Measurements from ENCODE around the gene SERPINE1.
A peak's percentile ranks its signal among the peaks of the same experiment; 100 is the strongest.

Gene SERPINE1

GRCh38 chr7:101077303-101078086, 49.4 kb upstream of the SERPINE1 start (continued):
- TF ChIP-seq ZNF670 (tag by site-specific recombination; IDR thresholded peaks at IDR 0.05; ENCODE audit: low read depth): no peak

GRCh38 chr7:101081432-101081831, 45.5 kb upstream of the SERPINE1 start:
- no peak overlapping the region for H3K27ac ChIP-seq (ENCODE audit: extremely low read depth, low read depth, low read length)
- no peak for TF ChIP-seq ZNF280C (tag by site-specific recombination; IDR thresholded peaks at IDR 0.05)
- TF ChIP-seq KLF7 (tag by site-specific recombination; IDR thresholded peaks at IDR 0.05; ENCODE audit: borderline replicate concordance): no peak
- TF ChIP-seq ZSCAN5A (tag by site-specific recombination; IDR thresholded peaks at IDR 0.05): no peak
- TF ChIP-seq TCF7L2 (IDR thresholded peaks at IDR 0.05; ENCODE audit: borderline replicate concordance, low read depth, low read length): no peak
- TF ChIP-seq ZBTB49 (tag by site-specific recombination; IDR thresholded peaks at IDR 0.05; ENCODE audit: low read depth): no peak
- no peak for TF ChIP-seq ZNF274 (IDR thresholded peaks at IDR 0.05; ENCODE audit: low read length)
- TF ChIP-seq ZNF274 (tag by site-specific recombination; IDR thresholded peaks at IDR 0.05; ENCODE audit: borderline replicate concordance): no peak
- no peak for TF ChIP-seq SCRT1 (tag by site-specific recombination; IDR thresholded peaks at IDR 0.05; ENCODE audit: borderline replicate concordance)
- TF ChIP-seq ZNF37A (tag by site-specific recombination; IDR thresholded peaks at IDR 0.05): no peak
- TF ChIP-seq ZNF514 (tag by site-specific recombination; IDR thresholded peaks at IDR 0.05): no peak
- no peak for TF ChIP-seq ZNF561 (tag by site-specific recombination; IDR thresholded peaks at IDR 0.05; ENCODE audit: borderline replicate concordance)
- no peak for TF ChIP-seq ZNF623 (tag by site-specific recombination; IDR thresholded peaks at IDR 0.05)
- no peak for TF ChIP-seq KLF17 (tag by site-specific recombination; IDR thresholded peaks at IDR 0.05)
- no peaks in the 10 kb centered on the region for H3K36me3 ChIP-seq (ENCODE audit: control insufficient read depth in 2 of 2, insufficient read depth in 1 of 2, low read length in 2 of 2)
- no peaks in the 10 kb centered on the region for H3K9me3 ChIP-seq (ENCODE audit: control insufficient read depth, insufficient read depth, low read depth, low read length)
- ChIA-PET POLR2A (interaction anchor here (0.5 kb wide), 1 partner anchor 114 kb away, joined by 4 read pairs; no protein-coding TSS in a partner anchor), CTCF (interaction anchor here (0.6 to 1.4 kb wide), 3 partner anchors 22 to 201 kb away, joined by 3 to 4 read pairs (median 3); no protein-coding TSS in a partner anchor)
- H3K4me1 ChIP-seq (ENCODE audit: control insufficient read depth, insufficient read depth, low read length): 0 out of 2 replicates have a peak, but pooled peaks cover 2% of the 10 kb centered on the region
- H3K4me3 ChIP-seq (ENCODE audit: low read depth, low read length): no peak overlapping the region

GRCh38 chr7:101084865-101085161, 42.1 kb upstream of the SERPINE1 start:
- Histone ChIP-seq H3K27ac (ENCODE audit: extremely low read depth, low read depth, low read length) (peak overlapping the region; percentile 48; the same call in 1 of the 2 replicates), H3K9me3 (ENCODE audit: control insufficient read depth, insufficient read depth, low read depth, low read length) (no peaks in the 10 kb centered on the region), H3K4me1 (ENCODE audit: control insufficient read depth, insufficient read depth, low read length) (0 out of 2 replicates have a peak, but pooled peaks cover 2% of the 10 kb centered on the region), H3K4me3 (ENCODE audit: low read depth, low read length) (no peak overlapping the region), H3K36me3 (ENCODE audit: control insufficient read depth in 2 of 2, insufficient read depth in 1 of 2, low read length in 2 of 2) (peaks cover 0 to 27% of the 10 kb centered on the region in 2 experiments; a peak in 1 of 3 replicates)
- POLR2A ChIA-PET: interaction anchor here (0.5 to 1.3 kb wide), 9 partner anchors 60 to 1292 kb away, joined by 3 to 7 read pairs (median 4); partner anchors contain the start of gene SRRT
- CTCF ChIA-PET: interaction anchor here (0.6 to 2.7 kb wide), 9 partner anchors 8 to 474 kb away, joined by 3 to 18 read pairs (median 4); partner anchors contain the start of genes FIS1 and SERPINE1
- TF ChIP-seq GLIS1 (tag by site-specific recombination; IDR thresholded peaks at IDR 0.05) (peak; percentile 86), ZNF391 (tag by site-specific recombination; IDR thresholded peaks at IDR 0.05; ENCODE audit: borderline replicate concordance, low read depth) (no peak), ZNF645 (tag by site-specific recombination; IDR thresholded peaks at IDR 0.05) (no peak), KLF1 (tag by site-specific recombination; IDR thresholded peaks at IDR 0.05) (no peak), ZNF707 (tag by site-specific recombination; IDR thresholded peaks at IDR 0.05) (no peak), ZNF184 (tag by site-specific recombination; IDR thresholded peaks at IDR 0.05) (0 out of 2 replicates have a peak, but pooled peaks have one; percentile 27), ZNF138 (tag by site-specific recombination; IDR thresholded peaks at IDR 0.05; ENCODE audit: borderline replicate concordance) (no peak), ZNF48 (tag by site-specific recombination; IDR thresholded peaks at IDR 0.05) (no peak)

All from HEK293 (cell line).